PC-3 (cell line): Measurements from ENCODE around the gene KCNT1. TPM values are rescaled to one million over a fixed set of nuclear protein-coding genes. Genes with fewer than 3 reads are reported as not detected.

Experiments
- ATAC-seq: fragments of 200-7000 bp; cut with Tn5 transposase; 2 replicates; pipeline ENCODE4 v1.9.1; 2020; ENCODE audit warnings: mild to moderate bottlenecking, moderate library complexity
- BruUV-seq: library from RNA; stranded (reverse); fragments of 400-500 nt; replicated peaks from 2 replicates; lab custom pipeline; 2021; lab: Mats Ljungman, UMichigan
- CTCF ChIA-PET: fragments of 300-600 bp; sonication (Branson Sonifier 250); formaldehyde crosslinking; loops from one replicate; lab custom pipeline; 2022; ENCODE audit warnings: antibody characterized with exemption; lab: Charles Lee
- POLR2A ChIA-PET: fragments of 300-600 bp; sonication (Branson Sonifier 250); formaldehyde crosslinking; loops from one replicate; lab custom pipeline; 2022; ENCODE audit warnings: antibody characterized with exemption; ENCODE audit not compliant: unreplicated experiment; lab: Charles Lee
- DNase-seq: peaks from one replicate; pipeline ENCODE4 v3.0.0-alpha.2; 2015
- H2AFZ ChIP-seq: fragments of 300-600 bp; sonication (generic); 2 replicates; pipeline ENCODE4 v1.6.0; 2016; ENCODE audit warnings: antibody characterized with exemption, low read length
- H3F3A ChIP-seq: fragments of 300-600 bp; sonication (generic); one replicate; pipeline ENCODE4 v1.6.0; 2017; ENCODE audit warnings: antibody characterized with exemption, low read length, control low read depth, mild to moderate bottlenecking; ENCODE audit not compliant: unreplicated experiment
- H3K27ac ChIP-seq: fragments of 300-600 bp; sonication (generic); 2 replicates; pipeline ENCODE4 v1.5.1; 2016; ENCODE audit warnings: mild to moderate bottlenecking, low read length
- H3K27me3 ChIP-seq: fragments of 300-600 bp; sonication (generic); 2 replicates; pipeline ENCODE4 v1.6.1; 2016; ENCODE audit warnings: low read length, mixed read lengths
- H3K36me3 ChIP-seq: fragments of 300-600 bp; sonication (generic); 2 replicates; pipeline ENCODE4 v1.6.1; 2016; ENCODE audit warnings: low read depth, mixed run types, low read length, mixed read lengths
- H3K4me1 ChIP-seq: fragments of 300-600 bp; sonication (generic); 2 replicates; pipeline ENCODE4 v1.5.1; 2016; ENCODE audit warnings: low read length; ENCODE audit not compliant: insufficient read depth
- H3K4me2 ChIP-seq: fragments of 300-600 bp; sonication (generic); 2 replicates; pipeline ENCODE4 v1.6.0; 2016; ENCODE audit warnings: low read length
- H3K4me3 ChIP-seq: fragments of 300-600 bp; sonication (generic); 2 replicates; pipeline ENCODE4 v1.5.1; 2016; ENCODE audit warnings: mild to moderate bottlenecking, low read length, mixed read lengths
- H3K79me2 ChIP-seq: fragments of 300-600 bp; sonication (generic); 2 replicates; pipeline ENCODE4 v1.6.1; 2017; ENCODE audit warnings: low read length, mixed read lengths
- H3K9ac ChIP-seq: fragments of 300-600 bp; sonication (generic); 2 replicates; pipeline ENCODE4 v1.6.0; 2016; ENCODE audit warnings: mild to moderate bottlenecking, low read length
- H3K9me2 ChIP-seq: fragments of 300-600 bp; sonication (generic); replicated peaks from 2 replicates; pipeline ENCODE4 v1.6.1; 2016; ENCODE audit warnings: mixed run types, low read length, mixed read lengths
- H3K9me3 ChIP-seq: fragments of 300-600 bp; sonication (generic); 2 replicates; pipeline ENCODE4 v1.6.1; 2016; ENCODE audit warnings: low read length, mixed read lengths
- H4K20me1 ChIP-seq: fragments of 300-600 bp; sonication (generic); 2 replicates; pipeline ENCODE4 v1.6.1; 2016; ENCODE audit warnings: low read length, mixed read lengths
- CTCF ChIP-seq: fragments of 300-600 bp; sonication (generic); conservative IDR thresholded peaks from 2 replicates; pipeline ENCODE4 v1.5.1; 2017; ENCODE audit warnings: antibody characterized with exemption, low read depth, mild to moderate bottlenecking, low read length
- EZH2 ChIP-seq: fragments of 300-600 bp; sonication (generic); IDR thresholded peaks from one replicate; pipeline ENCODE4 v1.6.1; 2017; ENCODE audit warnings: antibody characterized with exemption, mild to moderate bottlenecking, low read length; ENCODE audit not compliant: unreplicated experiment
- EZH2phosphoT487 ChIP-seq: fragments of 300-600 bp; sonication (generic); IDR thresholded peaks from 2 replicates; pipeline ENCODE4 v1.6.1; 2018; ENCODE audit warnings: mild to moderate bottlenecking, antibody characterized with exemption, low read length, borderline replicate concordance
- intact Hi-C: fragments of 100-400 bp; cut with micrococcal nuclease; formaldehyde crosslinking; loops from 2 replicates; pipeline ENCODE4 v1.9.0; 2023
- total RNA-seq: library from RNA; depleted of rRNA; stranded (reverse); fragments of >200 nt; gene quantifications from 2 replicates; pipeline ENCODE4 v1.2.3, GENCODE V29; 2014

Gene KCNT1
- total RNA-seq, 1 experiment from 2014 or later: not detected

GRCh38 chr9:135659252-135659651 is 42.7 kb upstream of the KCNT1 start:
- no TSS peak for BruUV-seq
- POLR2A ChIA-PET: no interaction called here
- CTCF ChIA-PET: no interaction called here
- Histone ChIP-seq H3K79me2 (no peaks in the 10 kb centered on the region), H2AFZ (no peak overlapping the region), H3K9ac (no peak overlapping the region), H3K4me1 (no peaks in the 10 kb centered on the region), H3K36me3 (no peaks in the 10 kb centered on the region), H3K27ac (no peak overlapping the region), H3K4me2 (no peak overlapping the region), H3K4me3 (no peak overlapping the region), H4K20me1 (no peaks in the 10 kb centered on the region), H3K9me3 (no peaks in the 10 kb centered on the region), H3K9me2 (no peaks in the 10 kb centered on the region), H3K27me3 (peaks cover 13% of the 10 kb centered on the region), H3F3A (no peaks in the 10 kb centered on the region)
- DNase-seq (no peak), ATAC-seq (no peak)
- TF ChIP-seq CTCF (no peak), EZH2 (no peak), EZH2phosphoT487 (no peak)
- intact Hi-C loops: no loop called here

DNA sequence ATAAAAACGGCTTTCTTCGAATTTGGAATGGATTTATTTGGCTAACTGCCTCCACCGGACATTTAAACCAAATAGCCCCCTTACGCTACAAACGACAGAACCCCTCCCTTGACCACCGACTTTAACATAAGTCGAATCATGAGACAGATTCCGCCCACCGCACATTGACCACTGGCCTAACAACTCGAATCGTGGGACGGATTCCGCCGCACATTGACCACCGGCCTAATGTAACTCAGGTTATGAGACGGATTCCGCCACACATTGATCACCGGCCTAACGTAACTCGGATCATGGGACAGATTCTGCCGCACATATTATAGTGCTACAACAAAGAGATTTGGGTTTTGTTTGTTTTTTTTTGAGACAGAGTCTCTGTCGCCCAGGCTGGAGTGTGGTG is 41.6 kb upstream of the KCNT1 start:
- H3F3A ChIP-seq: no peaks in the 10 kb centered on the region
- no peak overlapping the region for H3K4me2 ChIP-seq
- H3K27me3 ChIP-seq: peaks cover 10% of the 10 kb centered on the region; the same call in 1 of the 2 replicates
- intact Hi-C loops: no loop called here
- H4K20me1 ChIP-seq: no peaks in the 10 kb centered on the region
- H3K9me3 ChIP-seq: no peaks in the 10 kb centered on the region
- no peak overlapping the region for H2AFZ ChIP-seq
- TF ChIP-seq CTCF (no peak), EZH2 (no peak), EZH2phosphoT487 (no peak)
- no peaks in the 10 kb centered on the region for H3K4me1 ChIP-seq
- H3K27ac ChIP-seq: no peak overlapping the region
- POLR2A ChIA-PET: no interaction called here
- no peaks in the 10 kb centered on the region for H3K9me2 ChIP-seq
- no TSS peak for BruUV-seq
- no peaks in the 10 kb centered on the region for H3K36me3 ChIP-seq
- H3K79me2 ChIP-seq: no peaks in the 10 kb centered on the region
- CTCF ChIA-PET: no interaction called here
- no peak overlapping the region for H3K4me3 ChIP-seq
- ATAC-seq (no peak), DNase-seq (no peak)
- H3K9ac ChIP-seq: no peak overlapping the region

DNA sequence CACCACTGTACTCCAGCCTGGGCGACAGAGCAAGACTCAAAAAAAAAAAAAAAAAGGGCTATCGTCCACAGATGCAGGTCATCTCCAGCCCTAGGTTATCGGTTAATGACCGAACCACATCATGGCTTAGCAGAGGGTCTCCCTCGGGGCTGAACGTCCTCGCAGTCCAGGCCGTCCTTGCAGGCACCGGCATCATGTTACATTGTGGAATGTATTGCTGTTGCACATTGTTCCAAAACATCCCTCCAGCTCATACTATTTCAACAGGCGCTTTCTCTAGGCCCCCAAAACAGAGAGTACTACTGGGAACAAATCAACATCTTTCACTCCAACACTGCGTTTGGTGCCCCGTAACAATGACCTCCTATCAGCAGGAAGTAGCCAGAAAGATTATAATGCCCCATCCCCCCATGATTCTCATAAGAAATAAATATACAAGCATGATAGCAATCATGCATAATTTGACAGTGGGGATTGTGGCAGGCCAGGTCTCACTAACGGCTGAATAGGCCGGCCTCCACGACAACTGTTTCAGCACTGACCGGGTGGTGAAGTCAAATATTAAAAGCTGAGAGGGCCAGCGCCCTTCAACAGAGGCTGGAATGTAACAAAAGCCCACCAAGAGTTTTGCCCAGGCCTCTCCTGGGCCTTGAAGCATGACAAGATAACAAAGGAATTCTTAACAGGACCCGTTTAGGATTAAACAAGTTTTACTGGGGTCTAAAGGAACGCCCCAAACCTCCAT is 40.0 kb upstream of the KCNT1 start:
- no TSS peak for BruUV-seq
- Histone ChIP-seq H3K4me1 (no peaks in the 10 kb centered on the region), H3K27ac (no peak overlapping the region), H3K9me3 (no peaks in the 10 kb centered on the region), H3K79me2 (no peaks in the 10 kb centered on the region), H3K9me2 (no peaks in the 10 kb centered on the region), H3K36me3 (no peaks in the 10 kb centered on the region), H3F3A (no peaks in the 10 kb centered on the region), H2AFZ (no peak overlapping the region), H4K20me1 (no peaks in the 10 kb centered on the region), H3K4me2 (no peak overlapping the region), H3K4me3 (no peak overlapping the region), H3K9ac (no peak overlapping the region), H3K27me3 (peaks cover 13% of the 10 kb centered on the region; the same call in 1 of the 2 replicates)
- no peak for ATAC-seq
- intact Hi-C loops: no loop called here
- CTCF ChIA-PET: no interaction called here
- DNase-seq: no peak
- POLR2A ChIA-PET: no interaction called here
- TF ChIP-seq EZH2phosphoT487 (no peak), EZH2 (no peak), CTCF (no peak)
